ENCODE measurements around the gene RADIL.

RADIL gene

GRCh38 chr7:4791738-4792536 lies 91.6 kb downstream of the RADIL start:
- no peak for DNase-seq

- no peak for DNase-seq
These were observed 92.3 kb downstream of the RADIL start for GRCh38 chr7:4791101-4791737.

GRCh38 chr7:4790516-4790991 lies 93.0 kb downstream of the RADIL start:
- DNase-seq, result no peak

GRCh38 chr7:4790078-4790465 lies 93.4 kb downstream of the RADIL start:
- no peak for DNase-seq

GRCh38 chr7:4789194-4790077 lies 94.1 kb downstream of the RADIL start:
- DNase-seq, result no peak

GRCh38 chr7:4788627-4789189 lies 94.8 kb downstream of the RADIL start:
- DNase-seq, result no peak

- DNase-seq, result no peak
These were observed 95.4 kb downstream of the RADIL start for GRCh38 chr7:4787947-4788626.

- DNase-seq, result no peak
These were observed 96.0 kb downstream of the RADIL start for GRCh38 chr7:4787541-4787940.

- DNase-seq, result no peak
These were observed 97.5 kb downstream of the RADIL start for GRCh38 chr7:4786015-4786414.

- no peak for DNase-seq
These were observed 98.1 kb downstream of the RADIL start for GRCh38 chr7:4785371-4785770.

GRCh38 chr7:4784799-4785198 lies 98.7 kb downstream of the RADIL start:
- DNase-seq, result no peak

GRCh38 chr7:4783762-4784351 lies 99.7 kb downstream of the RADIL start:
- no peak for DNase-seq

GRCh38 chr7:4783292-4783652 lies 100.2 kb downstream of the RADIL start:
- no peak for DNase-seq

- DNase-seq, result no peak
These were observed 100.9 kb downstream of the RADIL start for GRCh38 chr7:4782333-4783291.

GRCh38 chr7:4781366-4782069 lies 102.0 kb downstream of the RADIL start:
- DNase-seq, result no peak

- DNase-seq, result no peak
These were observed 104.4 kb downstream of the RADIL start for GRCh38 chr7:4779118-4779517.

GRCh38 chr7:4775848-4776623 lies 107.5 kb downstream of the RADIL start:
- DNase-seq, result no peak

- peak; percentile 84 for DNase-seq
These were observed 108.2 kb downstream of the RADIL start, which contains the start of gene AP5Z1 for GRCh38 chr7:4775250-4775847. Gene AP5Z1 (plus strand): TSS chr7:4775623. CDS start chr7:4775716, 93 bp downstream.
